Gastroesophageal sphincter (tissue), 3 donors: ENCODE data around the gene WDR45.

ENCODE experiments used
- EP300 ChIP-seq: sonication (generic); formaldehyde crosslinking; IDR thresholded peaks from one replicate; pipeline ENCODE4 v1.6.1; 2017; ENCODE audit warnings: antibody characterized with exemption, mild to moderate bottlenecking
- POLR2AphosphoS5 ChIP-seq: sonication (generic); formaldehyde crosslinking; IDR thresholded peaks from one replicate; pipeline ENCODE4 v1.6.1; 2017; ENCODE audit warnings: antibody characterized with exemption
- TF ChIP-seq, protein P1 (sequence below), 4 experiments: fragments of 200-600 bp in 2 of 4; fragments of 450-650 bp in 2 of 4; sonication (generic) in 1 of 4; IDR thresholded peaks; one replicate each; pipeline ENCODE4 v1.5.1; 2017 to 2019; ENCODE audit warnings: antibody characterized with exemption in 4 of 4, mild to moderate bottlenecking in 2 of 4, moderate library complexity in 2 of 4

GRCh38 chrX:49102190-49102589 is 22.5 kb upstream of the WDR45 start:
- TF ChIP-seq POLR2AphosphoS5 = no peak
- TF ChIP-seq, protein P1, sequence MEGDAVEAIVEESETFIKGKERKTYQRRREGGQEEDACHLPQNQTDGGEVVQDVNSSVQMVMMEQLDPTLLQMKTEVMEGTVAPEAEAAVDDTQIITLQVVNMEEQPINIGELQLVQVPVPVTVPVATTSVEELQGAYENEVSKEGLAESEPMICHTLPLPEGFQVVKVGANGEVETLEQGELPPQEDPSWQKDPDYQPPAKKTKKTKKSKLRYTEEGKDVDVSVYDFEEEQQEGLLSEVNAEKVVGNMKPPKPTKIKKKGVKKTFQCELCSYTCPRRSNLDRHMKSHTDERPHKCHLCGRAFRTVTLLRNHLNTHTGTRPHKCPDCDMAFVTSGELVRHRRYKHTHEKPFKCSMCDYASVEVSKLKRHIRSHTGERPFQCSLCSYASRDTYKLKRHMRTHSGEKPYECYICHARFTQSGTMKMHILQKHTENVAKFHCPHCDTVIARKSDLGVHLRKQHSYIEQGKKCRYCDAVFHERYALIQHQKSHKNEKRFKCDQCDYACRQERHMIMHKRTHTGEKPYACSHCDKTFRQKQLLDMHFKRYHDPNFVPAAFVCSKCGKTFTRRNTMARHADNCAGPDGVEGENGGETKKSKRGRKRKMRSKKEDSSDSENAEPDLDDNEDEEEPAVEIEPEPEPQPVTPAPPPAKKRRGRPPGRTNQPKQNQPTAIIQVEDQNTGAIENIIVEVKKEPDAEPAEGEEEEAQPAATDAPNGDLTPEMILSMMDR (IDR thresholded peaks at IDR 0.05) = no peak
- TF ChIP-seq EP300 = no peak
